SK-N-MC (cell line): ENCODE results near the gene PTPN7.

ENCODE experiments used
- EZH2 ChIP-seq: fragments of 200-600 bp; sonication (generic); IDR thresholded peaks from one replicate; pipeline ENCODE4 v1.6.1; 2017; ENCODE audit warnings: antibody characterized with exemption
- FOXP2 ChIP-seq: optimal IDR thresholded peaks from 2 replicates; pipeline ENCODE3; 2011; ENCODE audit warnings: mild to moderate bottlenecking, moderate library complexity; ENCODE audit not compliant: insufficient read depth; ENCODE audit errors: extremely low read length, control extremely low read depth
- POLR2AphosphoS5 ChIP-seq: IDR thresholded peaks from 2 replicates; pipeline ENCODE4 v1.6.1; 2012; ENCODE audit warnings: mild to moderate bottlenecking, low read depth, low read length, borderline replicate concordance

DNA sequence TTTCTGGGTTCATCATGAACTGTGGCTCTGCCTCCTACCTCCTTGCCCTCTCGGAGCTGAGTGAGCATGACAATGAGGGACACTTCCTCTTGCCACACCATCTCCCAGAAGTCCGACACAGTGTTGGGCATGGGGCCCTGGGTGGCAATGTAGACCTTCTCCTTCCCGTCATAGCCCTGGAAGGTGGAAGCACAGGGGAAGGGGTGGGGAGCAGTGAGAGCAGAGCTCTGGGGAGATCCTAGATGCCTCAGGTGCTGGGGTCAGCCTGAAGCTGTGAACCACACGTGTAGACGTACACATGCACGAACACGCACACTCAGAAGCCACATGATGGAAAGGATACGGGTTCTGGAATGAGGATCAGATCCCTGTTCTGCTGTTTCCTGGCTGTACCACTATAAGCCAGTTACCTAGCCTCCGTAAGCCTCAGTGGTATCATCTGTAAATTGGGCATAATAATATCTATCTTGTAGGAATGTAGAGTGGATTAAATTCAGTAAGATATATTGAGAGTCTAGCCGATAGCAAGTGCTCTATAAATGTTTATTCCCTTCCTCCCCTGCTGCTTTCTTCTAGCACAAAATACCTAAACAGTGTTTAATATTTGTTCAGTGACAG is 6.1 kb downstream of the PTPN7 start:
- TF ChIP-seq POLR2AphosphoS5, result no peak
- no peak for TF ChIP-seq EZH2
- TF ChIP-seq FOXP2, result no peak
